Caco-2 (cell line): Measurements from ENCODE around the gene CLNK. TPM values are rescaled to one million over a fixed set of nuclear protein-coding genes. Genes with fewer than 3 reads are reported as not detected.

Experiments
- BruUV-seq: library from RNA; stranded (reverse); fragments of 400-500 nt; replicated peaks from 2 replicates; lab custom pipeline; 2021; lab: Mats Ljungman, UMichigan
- CTCF ChIA-PET: fragments of 300-600 bp; sonication (Branson Sonifier 250); formaldehyde crosslinking; loops from one replicate; lab custom pipeline; 2022; ENCODE audit warnings: antibody characterized with exemption; lab: Charles Lee
- POLR2A ChIA-PET: fragments of 300-600 bp; sonication (Branson Sonifier 250); formaldehyde crosslinking; loops from one replicate; lab custom pipeline; 2022; ENCODE audit warnings: antibody characterized with exemption; lab: Charles Lee
- DNase-seq, 2 experiments: peaks; one replicate each; pipeline versions ENCODE4 v3.0.0 to v3.0.0-alpha.2; 2020 to 2022
- H3K27me3 ChIP-seq: replicated peaks from 2 replicates; pipeline ENCODE4 v1.6.0; 2011; ENCODE audit warnings: low read length; ENCODE audit not compliant: control insufficient read depth, insufficient read depth
- H3K36me3 ChIP-seq: 2 replicates; pipeline ENCODE4 v1.5.1; 2011; ENCODE audit warnings: low read length; ENCODE audit not compliant: control insufficient read depth, insufficient read depth
- H3K4me1 ChIP-seq: fragments of 250-450 bp; sonication (Bioruptor Pico); 2 replicates; pipeline ENCODE4 v1.5.1; 2020; ENCODE audit warnings: mild to moderate bottlenecking
- H3K4me3 ChIP-seq: 2 replicates; pipeline ENCODE4 v1.5.1; 2011; ENCODE audit warnings: low read depth, mild to moderate bottlenecking, control low read depth, low read length
- H3K9me3 ChIP-seq: fragments of 250-450 bp; sonication (Bioruptor Pico); 2 replicates; pipeline ENCODE4 v1.5.1; 2020; ENCODE audit warnings: mild to moderate bottlenecking, moderate library complexity
- H3K27ac Mint-ChIP-seq: one replicate; pipeline ENCODE4 v1.8.0; 2022; ENCODE audit warnings: mixed read lengths; ENCODE audit not compliant: unreplicated experiment
- H3K27me3 Mint-ChIP-seq: one replicate; pipeline ENCODE4 v1.8.0; 2022; ENCODE audit warnings: mixed read lengths; ENCODE audit not compliant: insufficient read depth, unreplicated experiment
- H3K36me3 Mint-ChIP-seq: one replicate; pipeline ENCODE4 v1.8.0; 2022; ENCODE audit warnings: mild to moderate bottlenecking, mixed read lengths; ENCODE audit not compliant: insufficient read depth, unreplicated experiment
- H3K4me1 Mint-ChIP-seq: one replicate; pipeline ENCODE4 v1.8.0; 2022; ENCODE audit warnings: low read depth, mixed read lengths; ENCODE audit not compliant: unreplicated experiment
- H3K4me3 Mint-ChIP-seq: one replicate; pipeline ENCODE4 v1.8.0; 2022; ENCODE audit warnings: mild to moderate bottlenecking, moderate library complexity, mixed read lengths; ENCODE audit not compliant: unreplicated experiment
- H3K9me3 Mint-ChIP-seq: one replicate; pipeline ENCODE4 v1.8.0; 2022; ENCODE audit warnings: mixed read lengths; ENCODE audit not compliant: unreplicated experiment
- CTCF ChIP-seq, 2 experiments: fragments of 200-600 bp in 1 of 2; IDR thresholded peaks; 1 replicate in 1 of 2; 2 replicates in 1 of 2; pipeline versions ENCODE4 v1.5.1 to v1.8.0; 2011 to 2022; ENCODE audit warnings: antibody characterized with exemption in 1 of 2, control low read depth in 1 of 2, inconsistent platforms in 1 of 2, low read depth in 1 of 2, low read length in 1 of 2, mild to moderate bottlenecking in 1 of 2, moderate library complexity in 1 of 2; ENCODE audit not compliant: insufficient read depth in 1 of 2, severe bottlenecking in 1 of 2, unreplicated experiment in 1 of 2
- intact Hi-C: fragments of 100-400 bp; cut with micrococcal nuclease; formaldehyde crosslinking; loops from one replicate; pipeline ENCODE4 v1.10.0; 2022; ENCODE audit not compliant: unreplicated experiment
- total RNA-seq: library from RNA; stranded (reverse); gene quantifications from 2 replicates; pipeline ENCODE4 v1.2.3, GENCODE V29; 2022

CLNK gene
- total RNA-seq, 1 experiment from 2014 or later, result not detected

- DNase-seq, result no peak
- POLR2A ChIA-PET, result no interaction called here
- H3K9me3 Mint-ChIP-seq, result no peaks in the 10 kb centered on the region
- Histone ChIP-seq H3K4me1 (0 out of 2 replicates have a peak, but pooled peaks cover 4% of the 10 kb centered on the region), H3K4me3 (no peak overlapping the region), H3K27me3 (no peaks in the 10 kb centered on the region), H3K36me3 (no peaks in the 10 kb centered on the region), H3K9me3 (no peaks in the 10 kb centered on the region)
- intact Hi-C loops, result no loop called here
- H3K27ac Mint-ChIP-seq, result no peak overlapping the region
- no peak overlapping the region for H3K4me3 Mint-ChIP-seq
- H3K36me3 Mint-ChIP-seq, result no peaks in the 10 kb centered on the region
- TF ChIP-seq CTCF (IDR thresholded peaks at IDR 0.05; ENCODE audit: insufficient read depth in 1 of 2, low read depth in 1 of 2, low read length in 1 of 2, severe bottlenecking in 1 of 2, unreplicated experiment in 1 of 2), result no peak
- H3K4me1 Mint-ChIP-seq, result no peaks in the 10 kb centered on the region
- no TSS peak for BruUV-seq
- H3K27me3 Mint-ChIP-seq, result no peaks in the 10 kb centered on the region
- CTCF ChIA-PET, result no interaction called here
Measured at GRCh38 chr4:10605031-10605430, 79.5 kb downstream of the CLNK start.

GRCh38 chr4:10599574-10599973 is 85.0 kb downstream of the CLNK start:
- Mint-ChIP-seq H3K36me3 (no peaks in the 10 kb centered on the region), H3K4me1 (no peaks in the 10 kb centered on the region), H3K9me3 (no peaks in the 10 kb centered on the region), H3K27me3 (no peaks in the 10 kb centered on the region), H3K4me3 (no peak overlapping the region), H3K27ac (no peak overlapping the region)
- no peak for DNase-seq
- no peaks in the 10 kb centered on the region for H3K4me1 ChIP-seq
- no peaks in the 10 kb centered on the region for H3K27me3 ChIP-seq
- ChIA-PET CTCF (no interaction called here), POLR2A (no interaction called here)
- no peak overlapping the region for H3K4me3 ChIP-seq
- no peaks in the 10 kb centered on the region for H3K9me3 ChIP-seq
- no peaks in the 10 kb centered on the region for H3K36me3 ChIP-seq
- intact Hi-C loops, result no loop called here
- no TSS peak for BruUV-seq
- TF ChIP-seq CTCF (IDR thresholded peaks at IDR 0.05; ENCODE audit: insufficient read depth in 1 of 2, low read depth in 1 of 2, low read length in 1 of 2, severe bottlenecking in 1 of 2, unreplicated experiment in 1 of 2), result no peak

- ChIA-PET POLR2A (no interaction called here), CTCF (no interaction called here)
- no peaks in the 10 kb centered on the region for H3K4me1 ChIP-seq
- intact Hi-C loops, result no loop called here
- no peaks in the 10 kb centered on the region for H3K36me3 ChIP-seq
- H3K4me1 Mint-ChIP-seq, result no peaks in the 10 kb centered on the region
- H3K4me3 Mint-ChIP-seq, result no peak overlapping the region
- no peaks in the 10 kb centered on the region for H3K9me3 ChIP-seq
- no peak for DNase-seq
- no peaks in the 10 kb centered on the region for H3K27me3 Mint-ChIP-seq
- no peaks in the 10 kb centered on the region for H3K9me3 Mint-ChIP-seq
- no TSS peak for BruUV-seq
- no peaks in the 10 kb centered on the region for H3K27me3 ChIP-seq
- TF ChIP-seq CTCF (IDR thresholded peaks at IDR 0.05; ENCODE audit: insufficient read depth in 1 of 2, low read depth in 1 of 2, low read length in 1 of 2, severe bottlenecking in 1 of 2, unreplicated experiment in 1 of 2), result no peak
- no peak overlapping the region for H3K27ac Mint-ChIP-seq
- no peaks in the 10 kb centered on the region for H3K36me3 Mint-ChIP-seq
- no peak overlapping the region for H3K4me3 ChIP-seq
Measured at GRCh38 chr4:10598829-10599228, 85.7 kb downstream of the CLNK start.
